ENCODE measurements around the gene SAXO1.
"Not testable (repeated sequence)": the region's sequence is repeated elsewhere in the genome, so short reads cannot be mapped to it uniquely, and the experiment has no call there.

The SAXO1 gene

GRCh38 chr9:18970393-18970792, 62.6 kb downstream of the SAXO1 start:
- no peak for DNase-seq (ENCODE audit: low spot score)

- DNase-seq (ENCODE audit: low spot score) = no peak
Measured at GRCh38 chr9:18969128-18969527, 63.9 kb downstream of the SAXO1 start.

DNA sequence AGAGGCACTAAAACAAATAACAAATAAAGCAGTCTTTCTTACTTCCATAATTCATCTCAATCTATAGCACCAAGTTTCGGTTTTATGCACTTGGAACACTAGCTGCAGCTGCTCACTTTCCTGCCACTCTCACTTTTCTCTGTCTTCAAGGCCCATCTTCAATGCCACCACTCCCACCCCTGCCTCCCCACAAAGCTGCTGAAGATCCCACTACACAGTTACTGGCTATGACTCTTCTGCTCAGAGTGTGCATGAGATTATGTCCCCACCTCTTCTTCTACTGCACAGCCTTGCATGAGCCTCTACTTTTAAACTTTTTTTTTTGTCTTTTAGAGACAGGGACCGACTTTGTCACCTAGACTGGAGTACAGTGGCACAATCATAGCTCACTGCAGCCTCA, 77.4 kb downstream of the SAXO1 start:
- DNase-seq (ENCODE audit: low spot score) = no peak

- no peak for DNase-seq (ENCODE audit: low spot score)
Measured at GRCh38 chr9:18951936-18952335, 81.1 kb downstream of the SAXO1 start.

DNA sequence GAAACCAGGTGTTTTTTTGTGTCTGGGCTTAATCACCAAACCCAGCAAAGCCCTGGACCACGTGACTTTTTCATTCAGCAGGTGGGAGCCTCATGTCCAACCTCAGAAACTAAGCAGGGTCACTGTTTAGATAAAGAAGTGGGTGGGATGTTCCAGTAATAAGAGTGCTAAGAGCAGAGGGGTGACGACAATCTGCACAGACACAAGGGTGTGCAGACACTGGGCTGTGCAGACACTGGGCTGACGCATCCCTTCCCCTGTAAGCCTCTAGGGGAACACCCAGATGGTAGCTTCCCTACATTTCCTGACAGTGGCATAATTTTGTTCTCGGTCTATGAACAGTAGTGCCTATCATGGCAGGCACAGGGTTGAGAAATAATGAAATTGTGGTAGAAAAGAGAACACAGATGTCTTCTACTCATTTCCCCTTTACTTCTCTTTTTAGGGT, 85.1 kb downstream of the SAXO1 start:
- no peak for DNase-seq (ENCODE audit: low spot score)

- no peak for DNase-seq (ENCODE audit: low spot score)
Measured at GRCh38 chr9:18942801-18943200, 90.2 kb downstream of the SAXO1 start.

GRCh38 chr9:18941060-18941740, 91.8 kb downstream of the SAXO1 start:
- no peak for DNase-seq (ENCODE audit: low spot score)

DNA sequence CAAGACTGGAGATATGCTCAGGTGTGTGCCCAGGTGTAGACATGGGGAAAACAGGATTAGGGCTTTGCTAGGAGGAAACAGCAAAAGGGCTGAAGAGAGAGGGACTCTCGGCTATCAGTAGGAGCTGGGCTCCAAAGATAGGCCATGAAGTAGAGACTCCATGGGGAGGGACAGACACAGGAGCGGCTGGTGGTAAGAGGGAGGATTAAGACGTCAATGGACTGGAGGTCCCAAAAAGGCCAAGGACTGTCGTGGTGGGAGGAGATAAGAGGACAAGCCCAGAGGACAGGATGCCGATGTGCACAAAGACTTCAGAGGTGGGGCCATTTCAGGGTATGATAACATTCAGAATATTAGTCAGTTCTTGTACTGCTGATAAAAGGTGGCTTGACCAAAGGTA, 93.1 kb downstream of the SAXO1 start:
- no peak for DNase-seq (ENCODE audit: low spot score)

DNA sequence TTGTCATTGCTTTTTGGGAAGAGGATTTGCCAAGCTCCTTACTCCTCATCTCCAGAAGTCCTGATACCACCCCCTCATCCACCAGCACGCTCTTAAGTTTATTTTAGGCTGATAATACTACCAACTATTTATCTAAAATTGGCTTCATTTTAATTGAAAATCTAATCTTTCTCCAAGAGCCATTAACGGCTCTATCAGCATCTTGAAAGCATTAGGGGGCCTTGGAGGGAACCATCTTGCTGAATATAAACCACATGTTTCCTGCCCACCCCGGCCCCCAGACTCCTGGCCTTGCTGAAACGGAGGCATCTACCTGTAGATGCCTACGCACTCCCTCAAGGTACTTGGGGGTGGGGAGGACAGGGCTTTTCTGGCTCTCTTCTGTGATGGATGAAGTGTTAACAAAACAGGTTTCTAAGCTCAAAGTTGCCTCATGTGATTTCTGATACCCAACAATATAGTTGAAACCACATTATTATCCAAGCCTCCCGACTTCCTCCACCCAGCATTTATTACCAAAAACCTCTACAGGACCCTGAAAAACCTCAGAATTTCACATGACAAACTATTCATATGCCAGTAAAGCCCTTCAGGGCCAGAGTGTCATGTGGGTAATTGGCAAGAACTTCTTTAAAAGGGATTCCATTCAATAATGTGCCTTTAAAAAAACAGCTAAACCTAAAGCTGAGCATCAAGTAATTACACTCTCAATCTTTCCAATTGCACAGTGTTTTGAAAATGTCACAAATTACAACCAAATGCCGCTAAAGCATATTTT, 96.7 kb downstream of the SAXO1 start:
- no peak for DNase-seq (ENCODE audit: low spot score)

DNA sequence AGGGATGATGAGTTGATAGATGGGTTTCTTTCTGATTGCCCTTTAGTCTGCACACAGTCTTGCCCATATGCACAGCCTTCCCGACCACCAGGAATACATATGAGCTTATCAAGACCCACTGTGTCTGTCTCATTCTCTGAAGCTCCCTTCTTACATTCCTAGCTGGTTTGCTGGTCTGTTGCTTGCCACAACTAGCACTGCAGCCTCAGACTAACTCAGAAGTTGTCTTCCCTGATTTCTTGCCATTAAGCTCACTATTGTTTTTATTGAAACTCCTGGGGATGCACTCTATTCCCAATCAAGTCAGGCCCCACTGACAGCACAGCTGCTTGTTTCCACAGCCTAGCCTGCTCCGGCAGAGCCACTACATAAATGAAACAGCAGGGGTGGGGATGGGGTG, 97.5 kb downstream of the SAXO1 start:
- DNase-seq (ENCODE audit: low spot score) = no peak

- not testable (repeated sequence) for DNase-seq (ENCODE audit: low spot score)
Measured at GRCh38 chr9:18930611-18931010, 102.4 kb downstream of the SAXO1 start.

DNA sequence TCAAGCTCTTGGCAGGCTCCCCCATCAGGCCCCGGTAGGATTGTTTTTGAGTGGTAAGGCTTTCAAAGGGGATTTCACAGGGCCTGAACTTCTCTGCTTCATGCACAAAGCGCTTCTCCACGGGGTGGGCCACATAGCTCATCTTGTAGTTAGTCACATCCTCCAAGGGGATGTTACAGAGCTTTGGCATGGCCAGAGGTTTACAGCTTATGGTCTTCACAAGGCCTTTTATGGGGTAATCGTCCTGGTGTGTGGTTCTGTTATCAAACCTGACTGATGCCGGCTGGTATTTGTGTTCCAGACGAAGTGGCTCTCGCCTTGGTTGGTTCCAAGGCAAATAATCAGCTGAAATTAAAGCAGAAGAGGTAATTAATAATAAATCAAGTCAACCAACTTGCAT, 104.3 kb downstream of the SAXO1 start:
- DNase-seq (ENCODE audit: low spot score) = no peak

DNA sequence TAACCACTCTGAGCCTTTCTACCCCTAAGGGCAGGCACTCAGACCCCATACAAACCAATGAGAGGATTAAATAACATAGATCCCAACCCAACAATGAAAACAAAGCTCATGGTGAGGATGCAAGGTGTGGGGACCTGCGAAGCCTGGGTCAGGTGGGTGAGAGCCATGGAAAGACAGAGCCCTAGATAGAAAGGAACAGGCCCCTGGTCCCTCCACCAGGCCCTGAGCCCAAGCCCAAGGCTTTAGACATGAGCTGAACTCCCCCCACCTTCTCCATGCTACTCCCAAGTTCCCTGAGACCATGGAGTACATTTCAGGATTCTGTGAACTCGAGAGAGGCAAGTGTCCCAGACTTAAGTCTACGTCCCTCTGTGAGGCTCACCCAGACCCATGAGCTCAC, 106.5 kb downstream of the SAXO1 start:
- no peak for DNase-seq (ENCODE audit: low spot score)

DNA sequence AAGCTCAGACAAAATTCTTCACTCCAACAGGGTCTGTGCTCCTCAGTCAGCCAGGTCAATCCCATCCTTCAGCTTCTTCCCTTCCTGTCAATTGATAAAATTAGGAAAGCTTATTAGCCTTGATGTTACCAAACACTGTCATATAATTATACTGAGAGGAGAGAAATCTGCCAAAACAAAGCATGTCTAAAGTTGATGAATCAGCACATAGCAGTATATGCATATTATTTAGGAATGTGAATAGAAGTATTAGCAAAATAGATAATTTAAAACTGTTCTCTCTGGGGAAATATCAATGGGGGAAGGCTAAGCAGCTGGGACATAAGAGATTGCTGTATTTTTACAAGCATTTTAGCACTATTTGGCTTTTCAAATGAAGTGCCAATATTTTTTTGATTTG, 107.1 kb downstream of the SAXO1 start:
- DNase-seq (ENCODE audit: low spot score) = no peak

GRCh38 chr9:18923671-18924430, 109.2 kb downstream of the SAXO1 start:
- no peak for DNase-seq (ENCODE audit: low spot score)

DNA sequence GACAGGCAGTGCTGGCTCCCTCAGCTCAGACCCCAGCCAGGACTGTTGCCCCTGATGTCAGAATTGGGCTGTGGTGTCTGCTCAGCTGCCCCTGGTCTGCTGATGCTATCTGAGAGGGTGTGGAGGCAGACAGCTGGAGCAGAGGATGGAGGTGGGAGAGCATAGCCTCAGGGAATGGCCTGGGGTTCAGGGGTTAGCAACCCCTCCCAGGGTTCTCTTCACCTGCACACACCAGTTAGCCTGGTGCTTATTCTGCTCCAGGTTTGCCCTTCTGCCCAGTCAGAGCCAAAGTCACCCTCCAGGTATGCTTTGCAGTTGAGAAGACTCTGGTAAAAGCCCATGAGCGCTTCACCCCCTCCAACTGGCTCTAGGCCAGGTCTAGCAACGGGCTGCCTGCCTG, 109.8 kb downstream of the SAXO1 start:
- no peak for DNase-seq (ENCODE audit: low spot score)

- no peak for DNase-seq (ENCODE audit: low spot score)
Measured at GRCh38 chr9:18922161-18922885, 110.7 kb downstream of the SAXO1 start.

- DNase-seq (ENCODE audit: low spot score) = no peak
Measured at GRCh38 chr9:18921366-18922075, 111.5 kb downstream of the SAXO1 start.

DNA sequence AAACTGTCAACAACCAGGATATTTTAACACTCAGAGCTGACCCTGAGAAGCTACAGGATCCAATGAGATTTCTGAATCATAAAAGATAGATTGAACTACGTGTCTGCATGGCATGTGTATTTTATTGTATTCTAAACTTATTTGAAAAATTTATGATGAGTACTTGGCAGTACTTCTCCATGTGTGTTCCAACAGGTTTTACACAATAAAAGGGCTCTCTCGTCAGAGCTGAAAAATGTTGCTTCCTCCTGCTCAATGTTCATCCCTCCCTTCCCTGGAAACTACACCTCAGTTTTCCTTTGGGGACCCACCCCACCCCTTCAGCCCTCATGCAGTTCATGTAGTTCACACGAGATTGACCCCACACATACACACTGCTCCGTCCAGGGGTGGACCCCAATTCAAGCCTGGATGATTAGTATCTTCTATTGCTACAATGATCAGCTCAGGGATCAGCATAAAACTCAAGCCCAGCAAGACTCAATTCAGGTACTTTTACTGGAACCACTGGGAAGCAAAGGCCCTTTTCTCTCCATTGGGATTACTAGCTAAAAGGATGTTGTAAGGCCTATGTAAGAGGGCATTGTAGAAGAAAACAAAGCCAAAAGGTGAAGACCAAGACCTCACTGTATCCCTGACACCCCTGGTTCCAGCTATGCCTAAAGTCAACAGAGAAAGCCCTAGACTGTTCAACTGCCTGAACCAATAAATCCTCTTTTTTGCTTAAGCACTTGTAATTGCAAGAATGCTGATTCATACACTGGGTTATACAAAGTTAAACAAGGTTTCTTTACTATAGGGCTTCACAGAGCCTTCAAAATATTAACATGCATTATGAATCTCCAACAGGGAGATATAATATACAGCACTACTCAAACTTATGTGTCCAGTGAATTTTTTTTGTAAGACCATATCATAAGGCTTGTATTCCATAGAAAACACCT, 112.6 kb downstream of the SAXO1 start:
- DNase-seq (ENCODE audit: low spot score) = no peak

DNA sequence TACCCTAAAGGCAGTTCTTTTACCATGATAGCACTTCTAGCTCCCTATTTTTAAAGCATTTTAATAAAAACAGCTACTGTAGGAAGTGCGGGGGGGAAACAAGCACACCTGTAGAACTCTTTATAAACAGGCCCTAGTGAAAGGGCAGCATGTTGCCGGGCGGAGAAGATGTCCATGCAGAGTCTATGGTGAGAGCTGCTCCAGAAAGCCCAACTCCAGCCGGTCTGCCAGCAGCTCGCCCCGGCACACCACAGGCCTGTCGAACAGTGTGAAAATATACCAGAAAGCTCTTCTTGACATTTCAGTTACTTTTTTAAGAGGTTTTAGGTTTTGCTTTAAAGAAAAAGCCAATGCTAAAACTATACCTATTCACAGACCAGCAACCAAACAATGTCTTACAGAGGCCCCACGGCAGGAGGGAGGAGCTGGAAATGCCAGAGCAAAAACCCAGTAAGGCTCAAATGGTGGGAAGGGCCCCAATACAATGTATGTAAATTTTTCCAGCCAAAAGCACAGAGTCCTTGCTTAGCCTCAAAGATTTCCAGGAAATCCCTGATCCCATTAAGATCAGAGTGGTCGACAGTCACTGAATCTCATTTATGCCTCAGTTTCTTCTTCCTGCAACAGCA, 121.2 kb downstream of the SAXO1 start:
- no peak for DNase-seq (ENCODE audit: low spot score)

Data from HuH-7.5 (cell line).